ENCODE results near the gene SDK1.
"Not testable (repeated sequence)": the region's sequence is repeated elsewhere in the genome, so short reads cannot be mapped to it uniquely, and the experiment has no call there.

Gene SDK1

GRCh38 chr7:4269746-4270145, 968.7 kb downstream of the SDK1 start:
- no peak for DNase-seq

- DNase-seq = no peak
Measured at GRCh38 chr7:4270268-4270667, 969.2 kb downstream of the SDK1 start.

- no peak for DNase-seq
Measured at GRCh38 chr7:4270941-4271715, 970.1 kb downstream of the SDK1 start.

GRCh38 chr7:4271716-4272015, 970.6 kb downstream of the SDK1 start:
- DNase-seq = no peak

GRCh38 chr7:4272141-4272540, 971.1 kb downstream of the SDK1 start:
- no peak for DNase-seq

GRCh38 chr7:4273566-4274230, 972.6 kb downstream of the SDK1 start:
- no peak for DNase-seq

GRCh38 chr7:4274286-4274685, 973.2 kb downstream of the SDK1 start:
- no peak for DNase-seq

- DNase-seq = no peak
Measured at GRCh38 chr7:4277936-4278335, 976.9 kb downstream of the SDK1 start.

- DNase-seq = no peak
Measured at GRCh38 chr7:4279216-4279615, 978.2 kb downstream of the SDK1 start.

- no peak for DNase-seq
Measured at GRCh38 chr7:4281231-4281993, 980.4 kb downstream of the SDK1 start.

GRCh38 chr7:4282434-4283223, 981.6 kb downstream of the SDK1 start:
- no peak for DNase-seq

GRCh38 chr7:4286351-4286750, 985.3 kb downstream of the SDK1 start:
- no peak for DNase-seq

GRCh38 chr7:4288791-4289394, 987.8 kb downstream of the SDK1 start:
- DNase-seq = no peak

GRCh38 chr7:4297165-4297917, 996.3 kb downstream of the SDK1 start:
- DNase-seq = no peak

GRCh38 chr7:4297918-4298219, 996.8 kb downstream of the SDK1 start:
- no peak for DNase-seq

GRCh38 chr7:4299431-4299830, 998.4 kb downstream of the SDK1 start:
- no peak for DNase-seq

- DNase-seq = no peak
Measured at GRCh38 chr7:4302203-4302905, 1001.3 kb downstream of the SDK1 start.

- no peak for DNase-seq
Measured at GRCh38 chr7:4307316-4308204, 1006.5 kb downstream of the SDK1 start.

GRCh38 chr7:4308205-4308590, 1007.1 kb downstream of the SDK1 start:
- no peak for DNase-seq

- DNase-seq = not testable (repeated sequence)
Measured at GRCh38 chr7:4313911-4314310, 1012.9 kb downstream of the SDK1 start.
